ENCODE measurements around the gene CCDC9B.

- no peak for TF ChIP-seq FOXM1 (IDR thresholded peaks at IDR 0.05; ENCODE audit: borderline replicate concordance)
- no peak for TF ChIP-seq HDGF (IDR thresholded peaks at IDR 0.05; ENCODE audit: borderline replicate concordance)
- TF ChIP-seq BHLHE40 (IDR thresholded peaks at IDR 0.05; ENCODE audit: borderline replicate concordance), result no peak
- no peak for TF ChIP-seq SUZ12 (IDR thresholded peaks at IDR 0.05)
Measured at GRCh38 chr15:40285151-40285550, 55.6 kb downstream of the CCDC9B start.

All from HEK293T (cell line).